IPS DF 19.7 (cell line): Measurements from ENCODE around the gene PROM2.

Experiments used
- DNase-seq: peaks from one replicate; pipeline ENCODE4 v3.0.0-alpha.2; 2013; ENCODE audit warnings: low read depth, low spot score

Gene PROM2

GRCh38 chr2:95320344-95320712 is 46.1 kb downstream of the PROM2 start:
- DNase-seq = no peak

- no peak for DNase-seq
Measured at GRCh38 chr2:95320986-95321767, 46.9 kb downstream of the PROM2 start.

- peak; percentile 17 for DNase-seq
Measured at GRCh38 chr2:95323347-95324155, 49.3 kb downstream of the PROM2 start.

- no peak for DNase-seq
Measured at GRCh38 chr2:95325026-95325425, 50.8 kb downstream of the PROM2 start.

GRCh38 chr2:95325590-95326432 is 51.6 kb downstream of the PROM2 start:
- no peak for DNase-seq

GRCh38 chr2:95326433-95327140 is 52.3 kb downstream of the PROM2 start:
- no peak for DNase-seq

GRCh38 chr2:95327861-95328260 is 53.6 kb downstream of the PROM2 start:
- no peak for DNase-seq

- DNase-seq = no peak
Measured at GRCh38 chr2:95328358-95329125, 54.3 kb downstream of the PROM2 start.

GRCh38 chr2:95329401-95329800 is 55.2 kb downstream of the PROM2 start:
- no peak for DNase-seq

GRCh38 chr2:95329891-95330793 is 55.9 kb downstream of the PROM2 start:
- no peak for DNase-seq

- no peak for DNase-seq
Measured at GRCh38 chr2:95330794-95331338, 56.6 kb downstream of the PROM2 start.

GRCh38 chr2:95331606-95332005 is 57.4 kb downstream of the PROM2 start:
- no peak for DNase-seq

- no peak for DNase-seq
Measured at GRCh38 chr2:95332036-95332435, 57.8 kb downstream of the PROM2 start.

GRCh38 chr2:95333056-95333455 is 58.8 kb downstream of the PROM2 start:
- DNase-seq = no peak

GRCh38 chr2:95333888-95334338 is 59.7 kb downstream of the PROM2 start:
- DNase-seq = no peak

GRCh38 chr2:95334916-95335641 is 60.8 kb downstream of the PROM2 start:
- DNase-seq = no peak

GRCh38 chr2:95336406-95336805 is 62.2 kb downstream of the PROM2 start:
- no peak for DNase-seq

- no peak for DNase-seq
Measured at GRCh38 chr2:95337829-95338228, 63.6 kb downstream of the PROM2 start.
